HepG2 (cell line): ENCODE measurements around the gene QKI. TPM values are rescaled to one million over a fixed set of nuclear protein-coding genes. Genes with fewer than 3 reads are reported as not detected.

ENCODE experiments used
- ATAC-seq: fragments of 200-7000 bp; cut with Tn5 transposase; 3 replicates; pipeline ENCODE4 v1.9.1; 2020; ENCODE audit warnings: mild to moderate bottlenecking, moderate library complexity
- BruUV-seq: library from RNA; stranded (reverse); fragments of 400-500 nt; replicated peaks from 2 replicates; lab custom pipeline; 2021; lab: Mats Ljungman, UMichigan
- CTCF ChIA-PET: fragments of 300-600 bp; formaldehyde crosslinking; extraction: SDS; loops from one replicate; lab custom pipeline; 2021; ENCODE audit warnings: low total read pairs, inconsistent platforms, low intra/inter-chr PET ratio; lab: Yijun Ruan, JAX
- POLR2A ChIA-PET: fragments of 350-600 bp; sonication (Branson Sonifier 250); formaldehyde crosslinking; loops from one replicate; lab custom pipeline; 2020; ENCODE audit warnings: antibody characterized with exemption, inconsistent platforms; lab: Yijun Ruan, JAX
- DNase-seq: peaks from one replicate; pipeline ENCODE4 v3.0.0-alpha.2; 2015; ENCODE audit warnings: low spot score
- FAIRE-seq: peaks from 3 replicates; lab custom pipeline; 2011; peaks lifted over from hg19 to GRCh38; lab: Jason Lieb, UNC
- H2AFZ ChIP-seq: one replicate; pipeline ENCODE4 v1.6.1; 2011; ENCODE audit warnings: low read length, inconsistent platforms
- H3K27ac ChIP-seq: fragments of 300-600 bp; 3 replicates; pipeline ENCODE4 v1.8.0; 2011; ENCODE audit warnings: mixed run types, mild to moderate bottlenecking, mixed read lengths, low read length, inconsistent platforms; ENCODE audit not compliant: insufficient read depth; ENCODE audit errors: extremely low read length
- H3K27me3 ChIP-seq, 2 experiments: fragments of 200-600 bp in 1 of 2; 2 replicates in 1 of 2; 3 replicates in 1 of 2; pipeline versions ENCODE4 v1.6.0 to v1.8.0; 2011; ENCODE audit warnings: low read length in 2 of 2, mild to moderate bottlenecking in 2 of 2, moderate library complexity in 2 of 2, inconsistent platforms in 1 of 2; ENCODE audit not compliant: insufficient read depth in 2 of 2, control insufficient read depth in 1 of 2
- H3K36me3 ChIP-seq, 2 experiments: fragments of 200-600 bp in 1 of 2; replicated peaks in 1 of 2; 2 replicates in 1 of 2; 3 replicates in 1 of 2; pipeline versions ENCODE4 v1.5.1 to v1.8.0; 2011; ENCODE audit warnings: low read length in 2 of 2, inconsistent platforms in 1 of 2; ENCODE audit not compliant: insufficient read depth in 2 of 2, control insufficient read depth in 1 of 2
- H3K4me1 ChIP-seq: 2 replicates; pipeline ENCODE4 v1.5.1; 2012; ENCODE audit warnings: low read length, inconsistent platforms; ENCODE audit not compliant: insufficient read depth
- H3K4me2 ChIP-seq: 2 replicates; pipeline ENCODE4 v1.6.0; 2011; ENCODE audit warnings: low read depth, low read length, inconsistent platforms
- H3K4me3 ChIP-seq, 3 experiments: fragments of 200-600 bp in 1 of 3; sonication (generic), shearing (Covaris generic) in 1 of 3; replicated peaks in 1 of 3; 2 replicates each; pipeline ENCODE4 v1.5.1; 2011 to 2016; ENCODE audit warnings: low read length in 3 of 3, inconsistent platforms in 2 of 3, low read depth in 2 of 3, mild to moderate bottlenecking in 2 of 3, control low read depth in 1 of 3, mixed read lengths in 1 of 3; ENCODE audit not compliant: insufficient read depth in 1 of 3
- H3K79me2 ChIP-seq: one replicate; pipeline ENCODE4 v1.6.1; 2011; ENCODE audit warnings: low read length, inconsistent platforms; ENCODE audit not compliant: insufficient read depth
- H3K9ac ChIP-seq: 2 replicates; pipeline ENCODE4 v1.6.0; 2011; ENCODE audit warnings: mild to moderate bottlenecking, low read depth, low read length, inconsistent platforms; ENCODE audit not compliant: insufficient read depth
- H3K9me3 ChIP-seq: 2 replicates; pipeline ENCODE4 v1.5.1; 2012; ENCODE audit warnings: mild to moderate bottlenecking, low read length
- H4K20me1 ChIP-seq: 2 replicates; pipeline ENCODE4 v1.6.0; 2011; ENCODE audit warnings: inconsistent platforms, mild to moderate bottlenecking, low read length, moderate library complexity; ENCODE audit not compliant: insufficient read depth
- BCL6 ChIP-seq: IDR thresholded peaks from 2 replicates; pipeline ENCODE4 v1.6.1; 2016; ENCODE audit warnings: missing genetic modification reagents, missing compliant biosample characterization
- CCDC6 ChIP-seq: sonication (generic); formaldehyde crosslinking; IDR thresholded peaks from 2 replicates; pipeline ENCODE4 v1.8.1; 2022; ENCODE audit warnings: mild to moderate bottlenecking, missing genetic modification reagents, moderate library complexity
- ELF1 ChIP-seq: sonication (generic); formaldehyde crosslinking; IDR thresholded peaks from 2 replicates; pipeline ENCODE4 v1.4.0; 2020; ENCODE audit warnings: missing genetic modification reagents
- KAT8 ChIP-seq: IDR thresholded peaks from 2 replicates; pipeline ENCODE4 v1.6.1; 2016; ENCODE audit warnings: missing genetic modification reagents, missing compliant biosample characterization
- KDM4B ChIP-seq: sonication (generic); formaldehyde crosslinking; IDR thresholded peaks from 2 replicates; pipeline ENCODE4 v1.4.0; 2020; ENCODE audit warnings: missing genetic modification reagents
- SMARCE1 ChIP-seq: fragments of 450-650 bp; IDR thresholded peaks from 2 replicates; pipeline ENCODE4 v1.6.1; 2017; ENCODE audit warnings: borderline replicate concordance
- ZKSCAN5 ChIP-seq: sonication (generic); formaldehyde crosslinking; IDR thresholded peaks from 2 replicates; pipeline ENCODE4 v1.5.1; 2020; ENCODE audit warnings: mild to moderate bottlenecking, missing genetic modification reagents
- ZNF598 ChIP-seq: sonication (generic); formaldehyde crosslinking; IDR thresholded peaks from 2 replicates; pipeline ENCODE4 v1.5.1; 2020; ENCODE audit warnings: mild to moderate bottlenecking, missing genetic modification reagents, borderline replicate concordance
- ZNF850 ChIP-seq: sonication (generic); formaldehyde crosslinking; conservative IDR thresholded peaks from 2 replicates; pipeline ENCODE4 v1.9.0; 2021; ENCODE audit warnings: mild to moderate bottlenecking, missing genetic modification reagents
- WGBS: methylation state at CpG from one replicate; pipeline ENCODE4 v1.1.6; 2017; ENCODE audit warnings: low lambda C conversion rate; 5-methylcytosine and 5-hydroxymethylcytosine counted together
- in situ Hi-C: cut with HindIII; loops from 2 replicates; pipeline ENCODE4 v1.10.0; 2017; ENCODE audit warnings: low pct_unique_long_range_greater_than_20kb; ENCODE audit not compliant: extremely low pct_ligation_motif_present
- intact Hi-C: fragments of 100-400 bp; cut with micrococcal nuclease; formaldehyde crosslinking; loops from one replicate; pipeline ENCODE4 v1.10.0; 2022; ENCODE audit not compliant: unreplicated experiment
- polyA plus RNA-seq, 8 experiments: library from polyadenylated mRNA; depleted of rRNA in 3 of 8; stranded (reverse) in 7 of 8; unstranded in 1 of 8; fragments of >200 nt; fragmentation: Illumina TruSeq in 4 of 8; extraction: Trizol in 4 of 8; gene quantifications; 2 replicates each; pipeline versions ENCODE4 v1.2.1 to v1.2.3, GENCODE V29; 2011 to 2016; ENCODE audit warnings: low read depth in 4 of 8, missing spikeins in 1 of 8, mixed read lengths in 1 of 8; ENCODE audit not compliant: insufficient read depth in 1 of 8
- total RNA-seq, 5 experiments: library from RNA; depleted of rRNA; stranded (reverse); fragments of >200 nt; fragmentation: Illumina TruSeq; extraction: Trizol; gene quantifications; 2 replicates each; pipeline ENCODE4 v1.2.3, GENCODE V29; 2016; ENCODE audit warnings: low read depth in 1 of 5
- TF ChIP-seq, protein P1 (sequence below): sonication (generic); formaldehyde crosslinking; IDR thresholded peaks from 2 replicates; pipeline ENCODE4 v1.5.1; 2020; ENCODE audit warnings: mild to moderate bottlenecking, missing genetic modification reagents, moderate library complexity
- TF ChIP-seq, protein P2 (sequence below): IDR thresholded peaks from 2 replicates; pipeline ENCODE4 v1.6.1; 2018; ENCODE audit warnings: missing genetic modification reagents
- TF ChIP-seq, protein P3 (sequence below): sonication (generic); formaldehyde crosslinking; IDR thresholded peaks from 2 replicates; pipeline ENCODE4 v1.5.0; 2020; ENCODE audit warnings: mild to moderate bottlenecking, missing genetic modification reagents, borderline replicate concordance
- TF ChIP-seq, protein P4 (sequence below): sonication (generic); formaldehyde crosslinking; IDR thresholded peaks from 2 replicates; pipeline ENCODE4 v1.9.0; 2022; ENCODE audit warnings: low read depth, missing genetic modification reagents

Gene QKI
- total and polyA plus RNA-seq, 2 of the 13 experiments (the other 11 are each of a cell fraction or from before 2014, with no cell fraction given): 136 to 137 TPM

DNA sequence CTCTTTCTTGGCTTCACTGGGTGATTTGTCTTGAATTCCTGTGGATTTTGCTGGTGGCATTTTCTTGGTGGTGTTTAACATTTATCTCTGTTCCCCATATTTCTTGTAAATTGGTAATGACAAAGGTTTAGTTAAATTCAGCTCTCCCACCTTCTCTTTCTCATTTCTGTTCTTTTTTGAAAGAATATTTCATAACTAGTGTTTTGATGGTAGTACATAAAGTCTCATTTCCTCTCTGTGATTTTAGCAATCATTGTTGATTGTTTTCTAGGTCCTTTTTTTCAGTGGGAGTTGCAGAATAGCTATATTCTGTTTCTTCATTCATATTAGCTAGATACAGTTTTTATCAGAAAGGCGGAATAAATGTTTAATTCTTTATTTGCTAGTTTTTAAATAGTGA is 73.1 kb downstream of the QKI start:
- ATAC-seq (no peak), DNase-seq (no peak), FAIRE-seq (no peak)
- Histone ChIP-seq H4K20me1 (peaks cover 2% of the 10 kb centered on the region; the same call in 1 of the 2 replicates), H3K4me3 (no peak overlapping the region), H3K4me2 (no peak overlapping the region), H3K9ac (no peak overlapping the region), H3K36me3 (peaks cover under 1 to 2% of the 10 kb centered on the region in 2 experiments; a peak in 1 of 5 replicates), H3K27ac (no peak overlapping the region), H3K79me2 (peaks cover 84% of the 10 kb centered on the region), H3K27me3 (no peaks in the 10 kb centered on the region), H3K4me1 (no peaks in the 10 kb centered on the region), H3K9me3 (no peaks in the 10 kb centered on the region), H2AFZ (no peak overlapping the region)
- ChIA-PET CTCF (no interaction called here), POLR2A (no interaction called here)
- in situ Hi-C loops (no loop called here), intact Hi-C loops (no loop called here)
- 96% methylated on average over 1 of the region's 1 CpG for whole genome bisulfite sequencing
- no TSS peak for BruUV-seq
- TF ChIP-seq ZKSCAN5 (no peak), ELF1 (CRISPR knock-in tag) (no peak), CCDC6 (CRISPR knock-in tag) (no peak), KDM4B (no peak), KAT8 (CRISPR knock-in tag) (no peak), BCL6 (CRISPR knock-in tag) (no peak), ZNF598 (no peak), ZNF850 (CRISPR knock-in tag) (no peak), SMARCE1 (no peak)
- TF ChIP-seq, protein P1, sequence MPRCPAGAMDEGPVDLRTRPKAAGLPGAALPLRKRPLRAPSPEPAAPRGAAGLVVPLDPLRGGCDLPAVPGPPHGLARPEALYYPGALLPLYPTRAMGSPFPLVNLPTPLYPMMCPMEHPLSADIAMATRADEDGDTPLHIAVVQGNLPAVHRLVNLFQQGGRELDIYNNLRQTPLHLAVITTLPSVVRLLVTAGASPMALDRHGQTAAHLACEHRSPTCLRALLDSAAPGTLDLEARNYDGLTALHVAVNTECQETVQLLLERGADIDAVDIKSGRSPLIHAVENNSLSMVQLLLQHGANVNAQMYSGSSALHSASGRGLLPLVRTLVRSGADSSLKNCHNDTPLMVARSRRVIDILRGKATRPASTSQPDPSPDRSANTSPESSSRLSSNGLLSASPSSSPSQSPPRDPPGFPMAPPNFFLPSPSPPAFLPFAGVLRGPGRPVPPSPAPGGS: no peak
- TF ChIP-seq, protein P2, sequence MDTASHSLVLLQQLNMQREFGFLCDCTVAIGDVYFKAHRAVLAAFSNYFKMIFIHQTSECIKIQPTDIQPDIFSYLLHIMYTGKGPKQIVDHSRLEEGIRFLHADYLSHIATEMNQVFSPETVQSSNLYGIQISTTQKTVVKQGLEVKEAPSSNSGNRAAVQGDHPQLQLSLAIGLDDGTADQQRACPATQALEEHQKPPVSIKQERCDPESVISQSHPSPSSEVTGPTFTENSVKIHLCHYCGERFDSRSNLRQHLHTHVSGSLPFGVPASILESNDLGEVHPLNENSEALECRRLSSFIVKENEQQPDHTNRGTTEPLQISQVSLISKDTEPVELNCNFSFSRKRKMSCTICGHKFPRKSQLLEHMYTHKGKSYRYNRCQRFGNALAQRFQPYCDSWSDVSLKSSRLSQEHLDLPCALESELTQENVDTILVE (CRISPR knock-in tag): no peak
- TF ChIP-seq, protein P3, sequence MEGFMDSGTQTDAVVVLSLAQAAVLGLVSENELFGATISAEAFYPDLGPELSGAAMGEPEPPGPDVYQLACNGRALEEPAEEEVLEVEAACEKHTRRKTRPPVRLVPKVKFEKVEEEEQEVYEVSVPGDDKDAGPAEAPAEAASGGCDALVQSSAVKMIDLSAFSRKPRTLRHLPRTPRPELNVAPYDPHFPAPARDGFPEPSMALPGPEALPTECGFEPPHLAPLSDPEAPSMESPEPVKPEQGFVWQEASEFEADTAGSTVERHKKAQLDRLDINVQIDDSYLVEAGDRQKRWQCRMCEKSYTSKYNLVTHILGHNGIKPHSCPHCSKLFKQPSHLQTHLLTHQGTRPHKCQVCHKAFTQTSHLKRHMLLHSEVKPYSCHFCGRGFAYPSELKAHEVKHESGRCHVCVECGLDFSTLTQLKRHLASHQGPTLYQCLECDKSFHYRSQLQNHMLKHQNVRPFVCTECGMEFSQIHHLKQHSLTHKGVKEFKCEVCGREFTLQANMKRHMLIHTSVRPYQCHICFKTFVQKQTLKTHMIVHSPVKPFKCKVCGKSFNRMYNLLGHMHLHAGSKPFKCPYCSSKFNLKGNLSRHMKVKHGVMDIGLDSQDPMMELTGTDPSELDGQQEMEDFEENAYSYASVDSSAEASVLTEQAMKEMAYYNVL: no peak
- TF ChIP-seq, protein P4, sequence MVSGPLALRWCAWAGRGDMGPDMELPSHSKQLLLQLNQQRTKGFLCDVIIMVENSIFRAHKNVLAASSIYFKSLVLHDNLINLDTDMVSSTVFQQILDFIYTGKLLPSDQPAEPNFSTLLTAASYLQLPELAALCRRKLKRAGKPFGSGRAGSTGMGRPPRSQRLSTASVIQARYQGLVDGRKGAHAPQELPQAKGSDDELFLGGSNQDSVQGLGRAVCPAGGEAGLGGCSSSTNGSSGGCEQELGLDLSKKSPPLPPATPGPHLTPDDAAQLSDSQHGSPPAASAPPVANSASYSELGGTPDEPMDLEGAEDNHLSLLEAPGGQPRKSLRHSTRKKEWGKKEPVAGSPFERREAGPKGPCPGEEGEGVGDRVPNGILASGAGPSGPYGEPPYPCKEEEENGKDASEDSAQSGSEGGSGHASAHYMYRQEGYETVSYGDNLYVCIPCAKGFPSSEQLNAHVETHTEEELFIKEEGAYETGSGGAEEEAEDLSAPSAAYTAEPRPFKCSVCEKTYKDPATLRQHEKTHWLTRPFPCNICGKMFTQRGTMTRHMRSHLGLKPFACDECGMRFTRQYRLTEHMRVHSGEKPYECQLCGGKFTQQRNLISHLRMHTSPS (CRISPR knock-in tag): no peak
